ENCODE measurements around the gene PIM3.

Gene PIM3

DNA sequence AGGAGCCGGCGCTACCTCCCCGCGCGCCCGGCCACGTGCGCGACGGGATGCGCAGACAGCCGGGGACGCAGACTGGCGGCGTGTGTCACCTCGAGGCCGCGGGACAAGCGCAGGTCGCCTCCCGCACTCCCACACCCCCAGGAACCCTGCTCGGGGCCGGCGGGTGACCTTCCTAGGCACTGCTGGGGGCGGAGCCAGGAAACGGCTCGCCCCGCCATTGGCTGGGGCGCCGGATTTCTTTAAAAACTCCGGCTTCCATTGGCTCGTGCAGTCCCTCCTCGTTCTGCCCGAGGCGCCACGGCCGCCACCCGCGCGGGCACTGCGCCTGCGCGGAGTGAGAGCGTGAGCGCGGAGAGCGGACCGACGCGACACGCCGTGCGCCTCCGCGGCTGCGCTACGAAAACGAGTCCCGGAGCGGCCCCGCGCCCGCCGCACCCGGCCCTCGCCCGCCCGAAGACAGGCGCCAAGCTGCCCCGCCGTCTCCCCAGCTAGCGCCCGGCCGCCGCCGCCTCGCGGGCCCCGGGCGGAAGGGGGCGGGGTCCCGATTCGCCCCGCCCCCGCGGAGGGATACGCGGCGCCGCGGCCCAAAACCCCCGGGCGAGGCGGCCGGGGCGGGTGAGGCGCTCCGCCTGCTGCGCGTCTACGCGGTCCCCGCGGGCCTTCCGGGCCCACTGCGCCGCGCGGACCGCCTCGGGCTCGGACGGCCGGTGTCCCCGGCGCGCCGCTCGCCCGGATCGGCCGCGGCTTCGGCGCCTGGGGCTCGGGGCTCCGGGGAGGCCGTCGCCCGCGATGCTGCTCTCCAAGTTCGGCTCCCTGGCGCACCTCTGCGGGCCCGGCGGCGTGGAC lies at the start of gene PIM3:
TSS of gene PIM3 (plus strand) at position 614 of the 846 bp plus-strand sequence. CDS start at position 790, 176 bp downstream.
- peak; percentile 97 for DNase-seq

DNA sequence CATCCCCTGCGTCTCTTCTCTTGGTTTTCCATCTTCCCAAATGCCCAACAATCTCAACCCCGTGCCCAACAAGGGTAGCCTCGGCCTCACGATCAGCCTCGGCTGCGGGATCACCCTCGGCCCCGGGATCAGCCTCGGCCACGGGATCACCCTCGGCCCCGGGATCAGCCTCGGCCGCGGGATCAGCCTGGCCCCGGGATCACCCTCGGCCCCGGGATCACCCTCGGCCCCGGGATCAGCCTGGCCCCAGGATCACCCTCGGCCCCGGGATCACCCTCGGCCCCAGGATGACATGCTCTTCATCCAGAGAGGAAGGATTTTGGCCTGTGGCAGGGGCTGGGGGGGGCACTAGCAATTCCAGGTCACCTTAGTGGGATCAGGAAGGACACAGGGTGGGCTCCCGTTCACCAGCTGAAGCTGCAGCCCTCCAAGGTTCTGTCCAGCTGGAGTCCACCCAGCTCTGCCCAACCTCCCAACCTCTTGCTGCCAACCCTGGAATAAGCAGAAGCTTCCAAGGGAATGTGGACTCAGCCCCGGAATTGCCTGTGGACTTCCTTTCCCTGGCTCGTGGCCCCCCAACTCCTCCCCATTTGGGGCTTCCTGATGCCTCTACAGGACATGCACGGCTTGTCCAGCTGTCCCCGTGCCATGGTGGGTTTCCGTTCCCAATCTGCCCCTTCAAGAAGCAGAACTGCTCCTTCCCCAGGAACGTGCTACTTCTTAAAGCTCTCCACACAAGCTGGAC lies 48.5 kb upstream of the PIM3 start:
- DNase-seq: no peak

DNA sequence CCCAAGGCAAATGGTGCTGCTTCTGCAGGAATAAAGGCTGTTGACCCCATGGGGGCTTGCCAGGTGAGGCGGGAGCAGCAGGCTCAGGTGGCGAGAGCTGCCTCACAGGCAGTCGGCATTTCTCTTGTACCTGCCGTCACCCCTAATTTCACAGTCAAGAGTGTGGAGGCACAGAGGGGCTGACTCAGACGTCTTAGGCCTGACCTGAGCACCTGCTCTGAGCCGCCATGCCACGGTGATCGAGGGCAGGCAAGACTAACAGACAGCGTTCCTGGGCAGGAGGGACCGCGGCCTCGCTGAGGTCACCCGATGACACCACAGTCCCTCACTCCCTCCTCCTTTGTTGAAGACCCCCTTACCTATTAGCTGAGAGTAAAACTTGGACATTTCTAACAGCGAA lies 47.5 kb upstream of the PIM3 start:
- no peak for DNase-seq

DNA sequence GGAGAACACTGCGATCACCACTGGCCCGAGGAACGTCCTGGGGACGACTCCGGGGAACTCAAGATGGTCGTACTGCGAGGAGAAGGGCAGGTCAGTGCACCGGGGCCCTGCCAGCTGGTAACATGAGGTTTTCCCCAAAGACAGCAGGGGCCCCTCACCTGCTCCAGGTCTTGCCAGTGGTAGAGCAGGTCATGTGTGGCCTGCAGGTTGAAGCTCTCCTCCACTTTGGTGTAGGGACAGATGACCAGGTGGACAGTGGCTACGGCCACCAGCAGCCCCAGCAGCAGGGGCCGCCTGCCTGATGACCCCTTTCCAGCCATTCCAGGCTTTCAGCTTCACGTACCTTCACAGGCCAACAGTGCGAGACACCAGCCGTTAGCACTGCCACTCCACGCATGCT lies 47.1 kb upstream of the PIM3 start:
- no peak for DNase-seq

DNA sequence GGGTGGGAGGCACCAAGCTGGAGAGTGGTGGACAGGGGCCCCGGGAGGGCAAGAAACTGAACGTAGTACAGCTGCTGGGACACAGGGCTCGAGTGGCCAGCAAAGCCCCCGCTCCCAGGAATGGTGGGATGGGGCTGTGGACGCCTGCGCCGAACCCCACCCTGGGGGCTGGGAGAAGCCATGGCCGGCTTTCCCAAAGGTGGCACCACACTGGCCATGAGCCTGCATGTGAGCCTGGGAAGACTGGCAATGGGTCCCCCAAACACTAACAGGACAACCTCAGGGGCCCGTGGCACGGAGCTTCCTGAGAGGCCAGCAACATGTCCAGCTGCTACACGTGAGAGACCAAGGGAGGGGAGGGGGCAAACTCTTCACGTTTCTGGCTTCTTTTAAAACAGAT lies 46.3 kb upstream of the PIM3 start:
- no peak for DNase-seq

DNA sequence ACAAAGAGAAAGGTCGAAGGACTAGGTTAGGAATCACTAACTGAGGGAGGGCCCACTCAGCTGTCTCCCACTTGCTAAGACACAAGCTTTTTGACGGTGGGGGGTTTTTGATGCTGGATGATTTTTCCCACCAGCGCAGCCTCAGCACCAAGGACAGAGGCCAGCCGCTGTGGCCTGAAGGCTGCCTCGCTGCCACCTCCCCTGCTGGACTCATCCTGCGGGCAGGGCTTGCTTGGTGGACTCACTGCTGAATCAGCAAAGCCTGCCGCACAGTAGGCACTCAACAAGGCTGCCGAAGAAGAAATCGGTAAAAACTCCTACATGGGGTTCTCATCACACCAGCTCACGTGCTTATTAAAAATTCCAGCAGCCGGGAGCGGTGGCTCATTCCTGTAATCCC lies 45.0 kb upstream of the PIM3 start:
- DNase-seq: no peak

DNA sequence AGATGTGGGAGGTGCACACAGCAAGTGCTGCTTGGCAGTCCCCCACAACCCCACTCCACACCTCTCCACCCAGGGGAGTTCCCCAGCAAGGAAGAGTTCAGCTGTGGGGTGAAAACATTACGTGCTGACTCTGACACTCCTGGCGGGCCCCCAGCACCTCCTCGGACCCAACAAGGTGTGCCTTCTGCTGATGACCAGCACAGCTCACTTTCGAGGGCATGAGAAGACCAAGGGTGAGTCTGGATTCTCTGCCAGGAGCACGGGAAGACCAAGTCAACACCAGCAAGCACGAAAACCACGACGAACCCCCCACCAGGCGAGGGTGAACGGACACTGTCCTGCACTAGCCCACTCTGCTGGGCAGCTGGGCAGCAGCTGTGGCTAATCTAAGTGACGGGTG lies 43.7 kb upstream of the PIM3 start:
- no peak for DNase-seq

DNA sequence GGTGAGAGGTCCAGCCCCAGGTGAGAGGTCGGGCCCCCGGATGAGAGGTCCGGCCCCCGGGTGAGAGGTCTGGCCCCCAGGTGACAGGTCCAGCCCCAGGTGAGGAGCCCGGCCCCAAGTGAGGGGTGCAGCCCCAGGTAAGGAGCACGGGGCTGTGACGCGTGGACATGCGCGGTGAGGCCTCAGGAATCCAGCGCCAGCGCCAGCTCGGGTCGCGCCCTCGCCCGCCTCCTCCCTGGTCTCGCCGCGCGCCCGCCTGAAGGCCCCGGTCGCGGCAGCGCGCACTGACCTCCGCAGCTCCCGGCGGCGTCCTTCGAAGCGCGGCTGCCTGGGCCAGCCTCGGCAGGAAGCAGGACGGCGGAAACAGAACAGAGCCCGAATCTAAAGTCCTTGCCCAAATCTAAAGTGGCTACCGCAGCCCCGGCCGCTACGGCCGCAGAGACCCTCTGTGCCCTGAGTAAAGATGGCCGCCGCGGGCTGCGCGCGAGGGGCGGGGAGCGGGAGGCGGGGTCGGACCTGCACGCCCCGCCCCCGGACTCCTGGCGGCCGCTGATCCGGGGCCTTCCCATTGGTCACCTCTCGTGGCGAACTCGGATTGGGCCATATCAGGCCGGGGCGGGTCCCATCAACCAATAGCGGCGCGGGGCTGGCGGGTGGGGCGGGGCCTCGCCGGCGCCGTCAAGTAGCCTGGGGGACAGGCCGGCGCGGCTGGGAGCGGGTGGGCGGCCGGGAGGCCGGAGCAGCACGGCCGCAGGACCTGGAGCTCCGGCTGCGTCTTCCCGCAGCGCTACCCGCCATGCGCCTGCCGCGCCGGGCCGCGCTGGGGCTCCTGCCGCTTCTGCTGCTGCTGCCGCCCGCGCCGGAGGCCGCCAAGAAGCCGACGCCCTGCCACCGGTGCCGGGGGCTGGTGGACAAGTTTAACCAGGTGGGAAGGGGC lies 42.3 kb upstream of the PIM3 start, which contains the start of the genes ALG12 and CRELD2:
TSS of gene ALG12 (minus strand) at position 465 of the 937 bp plus-strand sequence. CDS start 4,673 bp downstream, outside the sequence.
TSS of gene CRELD2 (plus strand) at position 661 of the 937 bp plus-strand sequence. CDS start at position 797, 136 bp downstream.
- DNase-seq: peak; percentile 98

DNA sequence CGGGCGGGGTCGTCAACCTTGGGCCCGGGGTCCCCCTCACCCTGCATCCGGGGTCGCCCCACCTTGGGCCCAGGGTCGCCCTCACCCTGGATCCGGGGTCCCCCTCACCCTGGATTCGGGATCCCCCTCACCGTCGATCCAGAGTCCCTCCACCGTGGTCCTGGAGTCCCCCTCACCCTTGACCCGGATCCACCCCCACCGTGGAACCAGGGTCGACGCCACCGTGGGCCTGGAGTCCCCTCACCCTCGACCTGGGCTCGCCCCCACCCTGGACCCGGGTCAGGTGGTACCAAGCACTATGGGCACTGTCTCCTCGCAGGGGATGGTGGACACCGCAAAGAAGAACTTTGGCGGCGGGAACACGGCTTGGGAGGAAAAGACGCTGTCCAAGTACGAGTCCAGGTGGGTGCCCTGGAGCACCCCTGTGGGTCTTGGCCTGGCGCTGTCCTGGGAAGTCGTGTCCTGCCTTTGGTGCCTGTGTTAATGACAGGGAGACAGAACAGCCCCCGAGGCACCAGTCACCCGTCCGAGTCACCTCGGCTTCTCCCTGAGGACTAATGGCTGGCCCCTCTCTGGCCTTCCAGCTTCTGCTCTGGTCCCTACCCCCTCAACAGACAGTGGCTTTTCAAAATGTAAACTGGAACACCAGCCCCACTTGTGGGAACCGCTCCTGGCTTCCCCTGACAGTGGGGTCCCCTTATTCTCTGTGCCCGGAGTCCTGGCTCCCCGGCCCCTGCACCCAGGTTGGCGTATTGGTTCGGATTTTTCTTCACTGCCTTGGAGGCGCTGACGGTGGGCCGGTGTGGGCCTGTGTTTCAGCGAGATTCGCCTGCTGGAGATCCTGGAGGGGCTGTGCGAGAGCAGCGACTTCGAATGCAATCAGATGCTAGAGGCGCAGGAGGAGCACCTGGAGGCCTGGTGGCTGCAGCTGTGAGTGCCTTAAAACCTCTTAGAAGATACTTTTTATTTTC lies 41.4 kb upstream of the PIM3 start:
- no peak for DNase-seq

DNA sequence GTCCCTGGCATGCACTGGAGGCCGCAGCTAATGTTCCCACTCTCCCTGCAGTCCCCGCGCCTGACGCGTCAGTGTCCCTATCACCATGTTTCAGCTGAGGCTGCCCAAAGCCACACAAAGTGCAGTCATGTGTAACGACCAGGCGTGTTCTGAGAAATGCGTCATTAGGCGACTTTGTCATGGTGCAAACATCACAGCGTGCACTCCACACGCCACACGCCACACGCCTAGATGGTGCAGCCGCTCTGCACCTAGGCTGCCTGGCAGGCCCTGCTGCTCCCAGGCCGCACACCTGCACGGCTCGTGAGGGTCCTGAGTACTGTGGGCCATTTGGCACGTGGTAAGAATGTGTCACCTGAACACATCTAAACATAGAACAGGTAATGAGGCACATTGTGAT lies 39.7 kb upstream of the PIM3 start:
- DNase-seq: no peak

DNA sequence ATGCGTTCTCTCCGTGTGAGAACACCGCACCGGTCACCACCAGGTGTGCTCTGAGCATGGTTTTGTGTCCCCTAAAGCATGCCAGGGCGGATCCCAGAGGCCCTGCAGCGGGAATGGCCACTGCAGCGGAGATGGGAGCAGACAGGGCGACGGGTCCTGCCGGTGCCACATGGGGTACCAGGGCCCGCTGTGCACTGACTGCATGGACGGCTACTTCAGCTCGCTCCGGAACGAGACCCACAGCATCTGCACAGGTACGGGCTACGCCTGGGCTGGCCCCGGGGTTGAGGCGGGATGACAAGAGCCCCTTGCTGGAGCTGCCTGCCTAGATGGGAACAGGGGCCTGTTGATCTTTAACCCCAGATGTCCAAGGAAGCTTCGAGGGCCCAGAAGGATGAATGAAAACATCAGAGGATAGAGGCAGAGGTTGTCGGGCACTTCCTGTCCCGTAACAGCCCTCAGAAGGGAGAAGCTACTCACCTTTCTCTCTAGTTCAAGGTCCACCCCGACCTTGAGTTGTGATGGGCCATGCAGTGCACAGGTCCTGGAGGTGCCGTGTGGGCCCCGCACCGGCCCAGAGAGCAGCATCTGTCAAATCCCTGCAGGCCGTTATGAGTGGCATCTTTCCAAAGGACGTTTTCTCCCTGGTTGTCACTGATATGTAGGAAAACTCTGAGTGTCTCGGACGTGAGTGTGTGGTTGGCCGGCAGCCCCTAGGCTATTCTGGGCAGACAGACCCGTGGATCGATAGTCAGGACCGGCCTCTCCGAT lies 38.9 kb upstream of the PIM3 start:
- no peak for DNase-seq

DNA sequence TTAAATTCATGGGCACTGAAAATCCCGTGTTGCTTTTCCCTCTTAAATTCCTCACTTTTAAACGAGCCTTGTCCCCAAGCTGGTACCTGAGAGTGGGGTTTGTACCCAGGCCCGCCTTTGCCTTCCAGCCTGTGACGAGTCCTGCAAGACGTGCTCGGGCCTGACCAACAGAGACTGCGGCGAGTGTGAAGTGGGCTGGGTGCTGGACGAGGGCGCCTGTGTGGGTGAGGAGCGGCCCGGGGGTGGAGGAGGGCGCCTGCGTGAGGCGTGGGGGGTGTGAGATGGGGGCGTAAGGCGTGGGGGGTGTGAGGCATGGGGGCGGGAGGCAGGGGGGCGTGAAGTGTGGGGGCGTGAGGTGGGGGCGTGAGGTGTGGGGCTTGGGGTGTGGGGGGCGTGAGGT lies 38.1 kb upstream of the PIM3 start:
- DNase-seq: no peak

DNA sequence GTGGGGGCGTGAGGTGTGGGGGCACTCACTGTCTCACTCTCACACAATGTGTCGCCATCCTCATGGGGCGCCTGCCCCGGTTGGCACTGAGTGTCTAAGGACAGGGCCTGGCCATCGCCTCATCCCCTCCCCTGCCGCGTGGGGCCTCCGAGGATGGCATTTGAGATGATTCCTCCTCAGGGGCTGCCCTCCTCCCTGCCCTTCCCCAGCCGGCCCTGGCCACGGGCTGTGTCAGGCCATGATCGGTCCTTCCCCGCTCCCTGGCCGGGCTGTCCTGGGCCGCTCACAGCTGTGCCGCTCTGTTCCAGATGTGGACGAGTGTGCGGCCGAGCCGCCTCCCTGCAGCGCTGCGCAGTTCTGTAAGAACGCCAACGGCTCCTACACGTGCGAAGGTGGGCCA lies 37.6 kb upstream of the PIM3 start:
- no peak for DNase-seq

DNA sequence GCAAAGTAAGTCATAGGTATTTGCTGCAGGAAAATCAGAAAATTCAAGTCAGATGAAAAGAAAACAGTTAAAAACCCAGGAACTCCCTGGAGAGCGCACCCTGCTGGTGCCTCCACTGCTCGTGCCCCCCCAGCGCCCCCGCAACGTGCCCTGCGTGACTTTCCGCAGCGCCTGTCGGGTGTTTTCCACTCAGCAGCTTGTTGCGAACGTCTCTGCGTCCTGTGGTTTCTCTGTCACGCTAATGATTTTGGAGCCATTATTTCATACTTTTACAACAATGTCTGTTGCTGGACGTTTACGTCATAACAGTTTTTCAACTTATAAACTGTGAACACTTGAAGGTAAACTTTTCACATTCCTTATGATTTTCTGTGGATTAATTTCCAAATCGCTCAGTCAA lies 37.1 kb upstream of the PIM3 start:
- DNase-seq: no peak

DNA sequence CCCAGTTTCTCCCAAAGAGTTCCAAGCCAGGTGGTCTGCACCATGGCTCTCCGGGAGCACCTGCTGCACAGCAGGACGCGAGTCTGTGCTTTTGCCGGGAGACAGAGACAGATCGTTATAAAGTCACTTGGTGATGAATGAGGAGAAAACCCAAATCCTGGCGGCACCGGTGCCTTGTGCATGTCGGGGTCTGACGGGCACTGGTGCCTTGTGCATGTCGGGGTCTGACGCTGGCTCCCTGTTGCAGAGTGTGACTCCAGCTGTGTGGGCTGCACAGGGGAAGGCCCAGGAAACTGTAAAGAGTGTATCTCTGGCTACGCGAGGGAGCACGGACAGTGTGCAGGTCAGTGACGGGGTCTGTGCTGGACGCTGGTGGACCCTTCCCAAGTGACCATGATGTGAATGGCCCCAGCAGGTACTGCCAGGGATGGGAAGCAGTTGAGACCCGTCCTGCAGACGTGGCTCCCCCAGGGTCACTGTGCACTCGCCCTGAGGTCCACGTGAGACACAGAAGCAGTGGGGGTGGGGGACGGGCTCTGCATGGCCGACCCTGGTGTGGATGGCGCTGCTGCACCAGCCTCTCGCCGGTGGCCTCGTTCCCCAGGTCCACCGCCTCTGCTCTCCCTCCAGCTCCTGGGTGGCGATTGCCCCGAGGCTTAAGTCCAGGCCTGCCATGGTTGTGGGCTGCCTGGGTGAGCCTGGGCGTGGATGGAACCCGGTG lies 36.3 kb upstream of the PIM3 start:
- no peak for DNase-seq

DNA sequence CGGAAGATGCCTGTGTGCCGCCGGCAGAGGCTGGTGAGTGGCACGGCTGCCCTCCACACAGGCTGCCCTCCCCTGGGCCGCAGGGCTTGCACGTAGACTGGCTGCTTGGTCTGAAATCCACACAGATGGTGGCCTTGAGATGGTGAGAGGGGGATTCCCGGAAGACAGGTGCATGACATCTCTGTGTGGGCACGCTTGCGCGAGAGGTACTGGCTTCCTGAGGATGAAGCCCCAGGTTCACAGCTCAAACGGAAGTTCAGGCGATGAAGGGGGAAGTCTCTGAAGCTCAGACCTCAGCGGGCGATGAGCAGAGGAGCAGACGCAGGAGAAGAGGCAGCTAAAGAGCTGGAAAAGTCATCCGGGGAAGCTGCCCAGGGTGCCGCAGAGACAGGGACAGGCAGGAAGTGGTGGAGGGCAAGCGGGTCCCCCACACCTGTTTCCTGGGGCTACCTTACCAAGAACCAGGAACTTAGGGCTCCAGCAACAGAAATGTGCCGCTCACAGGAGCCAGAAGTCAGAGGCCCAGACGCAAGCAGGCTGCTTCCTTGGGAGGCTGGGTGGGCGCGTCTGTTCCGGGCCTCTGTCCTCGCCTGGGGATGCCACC lies 34.9 kb upstream of the PIM3 start:
- DNase-seq: no peak

DNA sequence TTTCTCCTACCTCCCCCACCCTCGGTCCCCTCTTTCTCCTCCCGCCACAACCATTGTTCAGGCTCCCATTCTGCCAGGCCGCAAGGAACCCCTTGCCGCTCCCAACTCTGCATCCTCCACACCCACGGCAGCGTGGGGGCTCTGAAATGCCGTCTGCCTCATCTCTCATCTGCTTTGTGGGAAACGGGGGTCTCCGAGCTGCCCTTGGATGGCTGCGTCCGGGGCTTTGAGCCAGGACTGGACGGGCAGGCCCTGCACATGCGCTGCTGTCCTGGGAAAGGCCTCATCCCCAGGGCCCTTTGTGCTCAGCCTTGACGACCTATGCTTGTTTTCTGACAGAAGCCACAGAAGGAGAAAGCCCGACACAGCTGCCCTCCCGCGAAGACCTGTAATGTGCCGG lies 33.7 kb upstream of the PIM3 start:
- DNase-seq: no peak

DNA sequence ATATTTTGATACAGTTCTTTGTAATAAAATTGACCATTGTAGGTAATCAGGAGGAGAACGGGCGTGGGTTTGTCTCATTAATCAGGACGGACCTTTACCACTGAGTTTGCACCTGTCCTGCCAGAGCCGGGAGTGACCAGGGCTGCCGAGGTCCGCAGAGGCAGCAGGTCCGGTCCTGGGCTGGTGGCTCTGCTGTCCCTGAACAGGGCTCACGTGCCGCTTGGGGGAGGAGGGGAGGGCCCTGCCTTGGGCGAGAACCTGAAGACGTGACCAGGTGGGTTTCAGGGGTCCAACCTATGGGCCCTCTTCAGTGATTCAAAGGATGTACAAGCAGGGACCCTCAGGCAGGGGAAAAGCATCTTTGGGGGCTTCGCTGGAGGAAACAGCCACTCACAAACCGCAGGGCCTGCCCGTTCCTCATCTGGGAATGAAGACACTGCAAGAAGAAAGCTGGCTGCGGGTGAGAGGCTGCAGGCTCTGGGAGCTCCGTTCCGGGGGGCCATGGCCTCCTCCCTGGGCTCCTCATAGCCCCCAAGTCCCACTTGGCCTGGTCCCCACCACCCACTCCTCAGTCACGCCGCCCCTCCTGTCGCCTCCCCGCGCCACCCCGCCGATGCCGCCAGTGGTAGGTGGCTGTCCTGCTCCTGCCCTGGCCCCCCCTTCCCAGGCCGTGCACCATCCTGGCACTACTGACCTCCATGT lies 32.9 kb upstream of the PIM3 start:
- no peak for DNase-seq

DNA sequence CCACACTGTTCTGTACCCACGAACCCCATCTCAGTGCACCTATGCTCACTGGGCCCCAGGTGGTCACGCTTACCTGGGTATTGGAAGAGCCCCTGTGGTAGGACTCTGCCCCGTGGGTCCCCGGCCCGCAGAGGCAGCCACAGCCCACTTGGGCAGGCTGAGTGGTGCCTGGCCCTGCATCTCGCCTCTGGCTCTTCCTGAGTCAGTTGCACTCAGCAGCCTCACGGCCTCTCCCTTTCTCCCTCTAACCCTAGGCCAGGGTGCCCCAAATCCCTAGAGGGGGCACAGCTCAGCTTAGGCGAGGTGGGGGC lies 32.4 kb upstream of the PIM3 start:
- no peak for DNase-seq

Measured in eye (tissue), 1 donor.